Left hindlimb (tissue), 1 donor: Measurements from ENCODE around the gene CTNS.

Source experiments
- DNase-seq: peaks from one replicate; pipeline ENCODE4 v3.0.0-alpha.2; 2018

Gene CTNS

GRCh38 chr17:3659541-3660111 is 23.1 kb downstream of the CTNS start:
- peak; percentile 67 for DNase-seq

- DNase-seq, result no peak
Measured at GRCh38 chr17:3660311-3660891, 23.8 kb downstream of the CTNS start.

GRCh38 chr17:3663102-3664011 is 26.8 kb downstream of the CTNS start:
- DNase-seq, result no peak

GRCh38 chr17:3665834-3666233 is 29.3 kb downstream of the CTNS start:
- no peak for DNase-seq

- DNase-seq, result no peak
Measured at GRCh38 chr17:3666516-3666915, 30.0 kb downstream of the CTNS start.

- peak; percentile 96 for DNase-seq
Measured at GRCh38 chr17:3667366-3668278, 31.1 kb downstream of the CTNS start.

GRCh38 chr17:3668279-3669084 is 31.9 kb downstream of the CTNS start, which contains the start of the genes EMC6 and TAX1BP3:
TSS of gene EMC6 (plus strand) at chr17:3668812. CDS start at chr17:3669147, 335 bp downstream.
TSS of gene TAX1BP3 (minus strand) at chr17:3668578. CDS start at chr17:3668526, 52 bp downstream.
- DNase-seq, result peak; percentile 99

GRCh38 chr17:3669085-3669347 is 32.5 kb downstream of the CTNS start:
- no peak for DNase-seq

- DNase-seq, result no peak
Measured at GRCh38 chr17:3669548-3669947, 33.0 kb downstream of the CTNS start.

- no peak for DNase-seq
Measured at GRCh38 chr17:3672571-3672970, 36.0 kb downstream of the CTNS start.

- no peak for DNase-seq
Measured at GRCh38 chr17:3675886-3676285, 39.3 kb downstream of the CTNS start.

- no peak for DNase-seq
Measured at GRCh38 chr17:3678095-3678820, 41.7 kb downstream of the CTNS start.

- no peak for DNase-seq
Measured at GRCh38 chr17:3678821-3679530, 42.4 kb downstream of the CTNS start.

- no peak for DNase-seq
Measured at GRCh38 chr17:3679531-3680126, 43.1 kb downstream of the CTNS start.

GRCh38 chr17:3681057-3681456 is 44.5 kb downstream of the CTNS start:
- DNase-seq, result no peak

GRCh38 chr17:3681565-3681964 is 45.0 kb downstream of the CTNS start:
- no peak for DNase-seq

GRCh38 chr17:3682033-3682432 is 45.5 kb downstream of the CTNS start:
- no peak for DNase-seq

GRCh38 chr17:3683054-3683511 is 46.5 kb downstream of the CTNS start:
- no peak for DNase-seq

- no peak for DNase-seq
Measured at GRCh38 chr17:3685174-3685573, 48.6 kb downstream of the CTNS start.

- DNase-seq, result no peak
Measured at GRCh38 chr17:3688027-3688553, 51.5 kb downstream of the CTNS start.
